ENCODE data around the gene WSCD2. TPM values are rescaled to one million over a fixed set of nuclear protein-coding genes. Genes with fewer than 3 reads are reported as not detected.

WSCD2 gene
- total RNA-seq, 2 experiments from 2014 or later = not detected

DNA sequence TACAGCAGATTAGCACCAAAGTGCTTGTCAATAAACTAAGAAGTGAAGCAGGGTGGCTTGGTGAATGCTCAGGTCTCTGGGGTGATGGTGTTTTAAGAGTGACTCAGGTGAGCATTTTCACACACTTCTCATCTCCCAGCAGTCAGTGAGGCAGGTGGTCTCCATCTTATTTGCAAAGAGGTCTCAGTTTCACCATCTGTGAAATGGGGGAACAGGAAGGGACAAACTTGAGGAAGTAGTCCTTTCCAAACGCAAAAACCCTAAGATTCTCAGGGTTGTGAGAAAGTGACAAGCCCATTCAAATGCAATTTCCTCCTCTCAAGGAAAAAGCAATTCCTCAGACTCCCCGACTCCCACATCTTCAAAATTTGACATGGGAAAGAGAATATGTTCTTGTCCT lies 155.9 kb downstream of the WSCD2 start:
- Histone ChIP-seq H3K79me2 (ENCODE audit: insufficient read depth, low read depth, low read length) (no peaks in the 10 kb centered on the region), H3K9me3 (ENCODE audit: low read length) (no peaks in the 10 kb centered on the region), H3K9me2 (ENCODE audit: insufficient read depth, low read length) (no peaks in the 10 kb centered on the region), H3K4me2 (ENCODE audit: low read length) (no peak overlapping the region), H3K36me3 (ENCODE audit: insufficient read depth, low read length) (no peaks in the 10 kb centered on the region), H3K4me1 (ENCODE audit: insufficient read depth, low read length, poor library complexity, severe bottlenecking) (no peaks in the 10 kb centered on the region), H2AFZ (ENCODE audit: low read length) (no peak overlapping the region), H3K27ac (ENCODE audit: low read depth, low read length, poor library complexity, severe bottlenecking) (no peak overlapping the region), H3K4me3 (ENCODE audit: low read depth, low read length, poor library complexity, severe bottlenecking) (no peak overlapping the region), H4K20me1 (ENCODE audit: insufficient read depth, low read length) (no peaks in the 10 kb centered on the region)
- ChIA-PET POLR2A (no interaction called here), CTCF (ENCODE audit: unreplicated experiment) (no interaction called here)
- TF ChIP-seq, protein P1, sequence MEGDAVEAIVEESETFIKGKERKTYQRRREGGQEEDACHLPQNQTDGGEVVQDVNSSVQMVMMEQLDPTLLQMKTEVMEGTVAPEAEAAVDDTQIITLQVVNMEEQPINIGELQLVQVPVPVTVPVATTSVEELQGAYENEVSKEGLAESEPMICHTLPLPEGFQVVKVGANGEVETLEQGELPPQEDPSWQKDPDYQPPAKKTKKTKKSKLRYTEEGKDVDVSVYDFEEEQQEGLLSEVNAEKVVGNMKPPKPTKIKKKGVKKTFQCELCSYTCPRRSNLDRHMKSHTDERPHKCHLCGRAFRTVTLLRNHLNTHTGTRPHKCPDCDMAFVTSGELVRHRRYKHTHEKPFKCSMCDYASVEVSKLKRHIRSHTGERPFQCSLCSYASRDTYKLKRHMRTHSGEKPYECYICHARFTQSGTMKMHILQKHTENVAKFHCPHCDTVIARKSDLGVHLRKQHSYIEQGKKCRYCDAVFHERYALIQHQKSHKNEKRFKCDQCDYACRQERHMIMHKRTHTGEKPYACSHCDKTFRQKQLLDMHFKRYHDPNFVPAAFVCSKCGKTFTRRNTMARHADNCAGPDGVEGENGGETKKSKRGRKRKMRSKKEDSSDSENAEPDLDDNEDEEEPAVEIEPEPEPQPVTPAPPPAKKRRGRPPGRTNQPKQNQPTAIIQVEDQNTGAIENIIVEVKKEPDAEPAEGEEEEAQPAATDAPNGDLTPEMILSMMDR (conservative IDR thresholded peaks at IDR 0.05; ENCODE audit: low read length) = no peak
- no peak for TF ChIP-seq EZH2phosphoT487 (IDR thresholded peaks at IDR 0.05; ENCODE audit: borderline replicate concordance, low read depth, low read length)
- DNase-seq (ENCODE audit: low spot score) = no peak
- intact Hi-C loops (cut with micrococcal nuclease; ENCODE audit: unreplicated experiment) = no loop called here
- no TSS peak for BruUV-seq (replicated peaks)

DNA sequence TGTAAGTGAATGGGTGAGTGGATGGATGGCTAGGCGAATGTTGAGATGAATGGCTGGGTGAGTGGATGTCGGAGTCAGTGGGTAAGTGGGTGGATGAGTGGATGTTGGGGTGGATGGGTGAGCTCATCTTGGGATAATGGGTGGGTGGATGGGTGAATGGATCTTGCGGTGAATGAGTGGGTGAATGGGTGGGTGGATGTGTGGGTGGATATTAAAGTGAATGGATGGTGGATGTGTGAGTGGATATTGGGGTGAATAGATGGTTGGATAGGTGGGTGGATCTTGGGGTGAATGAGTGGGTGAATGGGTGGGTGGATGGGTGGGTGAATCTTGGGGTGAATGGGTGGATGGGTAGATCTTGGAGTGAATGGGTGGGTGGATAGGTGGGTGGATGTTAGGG lies 158.1 kb downstream of the WSCD2 start:
- no peak overlapping the region for H3K4me3 ChIP-seq (ENCODE audit: low read depth, low read length, poor library complexity, severe bottlenecking)
- no peak for DNase-seq (ENCODE audit: low spot score)
- no peaks in the 10 kb centered on the region for H3K4me1 ChIP-seq (ENCODE audit: insufficient read depth, low read length, poor library complexity, severe bottlenecking)
- H3K9me2 ChIP-seq (ENCODE audit: insufficient read depth, low read length) = no peaks in the 10 kb centered on the region
- no peak overlapping the region for H2AFZ ChIP-seq (ENCODE audit: low read length)
- H3K36me3 ChIP-seq (ENCODE audit: insufficient read depth, low read length) = no peaks in the 10 kb centered on the region
- no peak overlapping the region for H3K4me2 ChIP-seq (ENCODE audit: low read length)
- ChIA-PET POLR2A (interaction anchor here (0.6 kb wide), 1 partner anchor 792 kb away, joined by 4 read pairs; no protein-coding TSS in a partner anchor), CTCF (ENCODE audit: unreplicated experiment) (no interaction called here)
- no peaks in the 10 kb centered on the region for H3K79me2 ChIP-seq (ENCODE audit: insufficient read depth, low read depth, low read length)
- H3K27ac ChIP-seq (ENCODE audit: low read depth, low read length, poor library complexity, severe bottlenecking) = no peak overlapping the region
- no peaks in the 10 kb centered on the region for H3K9me3 ChIP-seq (ENCODE audit: low read length)
- BruUV-seq (replicated peaks) = no TSS peak
- H4K20me1 ChIP-seq (ENCODE audit: insufficient read depth, low read length) = no peaks in the 10 kb centered on the region
- intact Hi-C loops (cut with micrococcal nuclease; ENCODE audit: unreplicated experiment) = no loop called here
- TF ChIP-seq, protein P1 (conservative IDR thresholded peaks at IDR 0.05; ENCODE audit: low read length) = no peak
- TF ChIP-seq EZH2phosphoT487 (IDR thresholded peaks at IDR 0.05; ENCODE audit: borderline replicate concordance, low read depth, low read length) = no peak

DNA sequence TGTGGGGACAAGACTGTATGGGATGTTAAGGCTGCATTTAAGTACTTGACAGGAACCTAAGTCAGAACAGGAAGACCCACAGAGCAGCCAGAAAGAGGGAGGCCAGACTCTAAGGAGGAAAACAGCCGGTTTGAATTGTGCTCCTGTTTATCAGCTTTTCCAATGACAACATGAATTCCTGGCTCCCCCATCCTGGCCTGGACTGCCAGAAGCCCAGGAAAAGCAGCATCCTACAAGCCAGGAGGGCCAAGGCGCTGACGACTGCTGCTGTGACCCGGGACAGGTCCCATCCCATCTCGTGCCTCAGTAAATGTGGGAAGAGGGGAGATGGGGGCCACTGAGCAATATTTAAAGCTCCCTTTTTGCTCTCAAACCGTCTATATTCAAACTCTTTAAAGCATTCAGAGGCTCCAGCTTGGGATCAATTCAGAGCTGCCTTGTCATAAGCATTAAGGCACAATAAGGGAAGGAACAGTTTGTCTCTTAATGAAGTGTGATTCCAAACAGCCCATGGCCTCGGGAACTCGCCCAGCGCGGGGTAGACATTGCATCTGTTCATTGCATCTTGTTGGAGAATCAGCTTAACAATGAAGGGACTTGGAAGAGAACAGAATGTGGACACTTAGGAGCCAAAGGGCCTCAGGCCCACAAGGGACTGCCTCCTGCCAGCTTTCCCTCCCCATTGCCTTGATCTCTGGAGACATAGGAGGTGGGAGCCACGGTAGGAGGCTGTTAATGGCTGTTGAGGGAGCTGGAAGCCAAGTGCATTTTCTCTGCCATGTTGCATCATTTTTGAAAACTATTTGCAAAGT lies 160.5 kb downstream of the WSCD2 start:
- Histone ChIP-seq H3K4me3 (ENCODE audit: low read depth, low read length, poor library complexity, severe bottlenecking) (no peak overlapping the region), H2AFZ (ENCODE audit: low read length) (no peak overlapping the region), H3K79me2 (ENCODE audit: insufficient read depth, low read depth, low read length) (no peaks in the 10 kb centered on the region), H3K36me3 (ENCODE audit: insufficient read depth, low read length) (no peaks in the 10 kb centered on the region), H4K20me1 (ENCODE audit: insufficient read depth, low read length) (no peaks in the 10 kb centered on the region), H3K4me1 (ENCODE audit: insufficient read depth, low read length, poor library complexity, severe bottlenecking) (no peaks in the 10 kb centered on the region), H3K4me2 (ENCODE audit: low read length) (no peak overlapping the region), H3K9me3 (ENCODE audit: low read length) (no peaks in the 10 kb centered on the region), H3K27ac (ENCODE audit: low read depth, low read length, poor library complexity, severe bottlenecking) (no peak overlapping the region), H3K9me2 (ENCODE audit: insufficient read depth, low read length) (no peaks in the 10 kb centered on the region)
- TF ChIP-seq EZH2phosphoT487 (IDR thresholded peaks at IDR 0.05; ENCODE audit: borderline replicate concordance, low read depth, low read length) = no peak
- TF ChIP-seq, protein P1 (conservative IDR thresholded peaks at IDR 0.05; ENCODE audit: low read length) = no peak
- intact Hi-C loops (cut with micrococcal nuclease; ENCODE audit: unreplicated experiment) = no loop called here
- no peak for DNase-seq (ENCODE audit: low spot score)
- ChIA-PET CTCF (ENCODE audit: unreplicated experiment) (no interaction called here), POLR2A (no interaction called here)
- no TSS peak for BruUV-seq (replicated peaks)
